ENCODE data around the gene F10. TPM values are rescaled to one million over a fixed set of nuclear protein-coding genes. Genes with fewer than 3 reads are reported as not detected.

F10 gene
- total and polyA plus RNA-seq, 2 donors (not counting 3 experiments of a cell fraction or from before 2014, with no cell fraction given) = 0.25 TPM; not detected in 1

DNA sequence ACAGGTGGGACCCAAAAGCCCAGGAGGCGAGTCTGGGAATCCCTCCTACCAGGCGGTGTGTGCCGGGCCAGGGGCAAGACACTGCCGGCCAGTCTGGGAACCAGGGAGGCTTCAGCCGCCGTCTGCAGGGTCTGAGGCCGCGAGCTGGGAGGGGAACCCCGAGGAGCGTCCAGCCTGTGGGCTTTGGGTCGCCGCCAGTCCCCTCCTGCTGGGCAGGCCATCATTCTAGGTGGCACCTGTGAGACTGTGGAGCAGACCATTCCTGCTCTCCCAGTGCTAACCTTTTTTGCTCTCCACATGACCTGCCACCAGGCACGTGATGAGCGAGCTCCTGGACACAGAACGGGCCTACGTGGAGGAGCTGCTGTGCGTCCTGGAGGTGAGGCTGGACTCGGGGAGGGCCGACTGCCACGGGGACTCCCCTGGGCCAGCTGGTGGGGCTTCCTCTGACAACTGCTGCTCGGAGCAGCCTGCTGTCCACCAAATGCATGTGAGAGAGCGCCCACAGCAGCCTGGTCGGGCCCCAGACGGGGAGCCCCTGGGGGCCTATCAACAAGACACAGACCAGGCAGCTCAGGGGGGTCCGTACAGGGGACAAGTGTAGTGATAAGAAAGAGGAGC is 41.6 kb upstream of the F10 start:
- dilution Hi-C loops (cut with MboI; ENCODE audit: extremely low pct_ligation_motif_present, low sequenced_read_pairs) = no loop called here

GRCh38 chr13:113082198-113083021 is 40.2 kb upstream of the F10 start:
- Histone ChIP-seq H3K9me1 (replicated peaks; ENCODE audit: control insufficient read depth, extremely low read depth, insufficient read depth, low read length) (no peaks in the 10 kb centered on the region), H3K4me2 (ENCODE audit: insufficient read depth, low read length) (no peak overlapping the region), H3K79me2 (ENCODE audit: control insufficient read depth, insufficient read depth, low read length) (no peaks in the 10 kb centered on the region), H3K4me3 (replicated peaks in 1 of 3; ENCODE audit: insufficient read depth in 1 of 3, low read depth in 1 of 3, low read length in 3 of 3) (no peak overlapping the region), H4K20me1 (replicated peaks; ENCODE audit: control insufficient read depth, extremely low read depth, insufficient read depth, low read length) (no peaks in the 10 kb centered on the region), H3K27me3 (ENCODE audit: control insufficient read depth in 2 of 2, insufficient read depth in 2 of 2, low read length in 2 of 2) (no peaks in the 10 kb centered on the region), H3K27ac (ENCODE audit: insufficient read depth, low read depth, low read length) (no peak overlapping the region), H3K36me3 (ENCODE audit: control insufficient read depth in 2 of 2, extremely low read depth in 1 of 2, insufficient read depth in 2 of 2, low read length in 2 of 2) (no peaks in the 10 kb centered on the region), H3K9ac (replicated peaks; ENCODE audit: extremely low read depth, insufficient read depth, low read length) (no peak overlapping the region), H2AFZ (ENCODE audit: low read depth, low read length) (no peak overlapping the region), H3K9me3 (replicated peaks; ENCODE audit: control insufficient read depth, insufficient read depth, low read length) (no peaks in the 10 kb centered on the region), H3K4me1 (ENCODE audit: control insufficient read depth, extremely low read depth, insufficient read depth, low read length) (no peaks in the 10 kb centered on the region)
- BruUV-seq (replicated peaks) = no TSS peak
- no peak for FAIRE-seq
- DNase-seq (ENCODE audit: low read depth, low spot score) = no peak
- POLR2A ChIA-PET = no interaction called here
- CTCF ChIA-PET = no interaction called here
- dilution Hi-C loops (cut with MboI; ENCODE audit: extremely low pct_ligation_motif_present, low sequenced_read_pairs) (no loop called here), intact Hi-C loops (cut with micrococcal nuclease) (no loop called here)
- TF ChIP-seq POLR2A (IDR thresholded peaks at IDR 0.05; ENCODE audit: low read depth, low read length) (no peak), CTCF (IDR thresholded peaks at IDR 0.05; ENCODE audit: extremely low read depth in 1 of 2, insufficient read depth in 1 of 2, low read depth in 1 of 2, low read length in 2 of 2) (no peak), JUN (IDR thresholded peaks at IDR 0.05; ENCODE audit: borderline replicate concordance, insufficient read depth, insufficient read length, low read depth) (no peak), MYC (IDR thresholded peaks at IDR 0.05; ENCODE audit: low read depth, low read length) (no peak), EZH2 (IDR thresholded peaks at IDR 0.05; ENCODE audit: borderline replicate concordance, low read depth, low read length, severe bottlenecking) (no peak), POLR2AphosphoS5 (IDR thresholded peaks at IDR 0.05; ENCODE audit: insufficient read depth, low read depth, low read length) (no peak), GATA2 (IDR thresholded peaks at IDR 0.05; ENCODE audit: insufficient read depth, insufficient read length, low read depth, low read length) (no peak), FOS (IDR thresholded peaks at IDR 0.05; ENCODE audit: borderline replicate concordance, insufficient read depth, low read length) (no peak)
- TF ChIP-seq, protein P1, sequence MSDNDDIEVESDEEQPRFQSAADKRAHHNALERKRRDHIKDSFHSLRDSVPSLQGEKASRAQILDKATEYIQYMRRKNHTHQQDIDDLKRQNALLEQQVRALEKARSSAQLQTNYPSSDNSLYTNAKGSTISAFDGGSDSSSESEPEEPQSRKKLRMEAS (IDR thresholded peaks at IDR 0.05; ENCODE audit: insufficient read depth, insufficient read length) = no peak

More for the DNA sequence above, 41.6 kb upstream of the F10 start:
- Histone ChIP-seq H3K9me1 (replicated peaks; ENCODE audit: control insufficient read depth, extremely low read depth, insufficient read depth, low read length) (no peaks in the 10 kb centered on the region), H3K27ac (ENCODE audit: insufficient read depth, low read depth, low read length) (no peak overlapping the region), H3K9me3 (replicated peaks; ENCODE audit: control insufficient read depth, insufficient read depth, low read length) (no peaks in the 10 kb centered on the region), H3K4me2 (ENCODE audit: insufficient read depth, low read length) (no peak overlapping the region), H3K79me2 (ENCODE audit: control insufficient read depth, insufficient read depth, low read length) (no peaks in the 10 kb centered on the region), H3K9ac (replicated peaks; ENCODE audit: extremely low read depth, insufficient read depth, low read length) (no peak overlapping the region), H3K36me3 (ENCODE audit: control insufficient read depth in 2 of 2, extremely low read depth in 1 of 2, insufficient read depth in 2 of 2, low read length in 2 of 2) (no peaks in the 10 kb centered on the region), H3K4me1 (ENCODE audit: control insufficient read depth, extremely low read depth, insufficient read depth, low read length) (no peaks in the 10 kb centered on the region), H3K4me3 (replicated peaks in 1 of 3; ENCODE audit: insufficient read depth in 1 of 3, low read depth in 1 of 3, low read length in 3 of 3) (no peak overlapping the region), H3K27me3 (ENCODE audit: control insufficient read depth in 2 of 2, insufficient read depth in 2 of 2, low read length in 2 of 2) (no peaks in the 10 kb centered on the region), H4K20me1 (replicated peaks; ENCODE audit: control insufficient read depth, extremely low read depth, insufficient read depth, low read length) (no peaks in the 10 kb centered on the region), H2AFZ (ENCODE audit: low read depth, low read length) (no peak overlapping the region)
- CTCF ChIA-PET = no interaction called here
- FAIRE-seq (no peak), DNase-seq (ENCODE audit: low read depth, low spot score) (no peak)
- no TSS peak for BruUV-seq (replicated peaks)
- intact Hi-C loops (cut with micrococcal nuclease) = no loop called here
- POLR2A ChIA-PET = no interaction called here
- no peak for TF ChIP-seq POLR2A (IDR thresholded peaks at IDR 0.05; ENCODE audit: low read depth, low read length)
- TF ChIP-seq, protein P1 (IDR thresholded peaks at IDR 0.05; ENCODE audit: insufficient read depth, insufficient read length) = no peak
- no peak for TF ChIP-seq FOS (IDR thresholded peaks at IDR 0.05; ENCODE audit: borderline replicate concordance, insufficient read depth, low read length)
- TF ChIP-seq EZH2 (IDR thresholded peaks at IDR 0.05; ENCODE audit: borderline replicate concordance, low read depth, low read length, severe bottlenecking) = no peak

Measured in endothelial cell of umbilical vein (primary cell).